A549 treated with AZD2906 at 1 μM for 4 hours (cell line): ENCODE data around the gene URAD. TPM values are rescaled to one million over a fixed set of nuclear protein-coding genes. Genes with fewer than 3 reads are reported as not detected.

Experiments used
- total RNA-seq: library from RNA; stranded (reverse); fragments of 200-300 nt; extraction: Qiagen RNA extraction; gene quantifications from 5 replicates; pipeline ENCODE4 v1.2.3, GENCODE V29; 2022

The URAD gene
- total RNA-seq = not detected in 5 replicates

GRCh38 chr13:27988520-27988919 is at the start of gene URAD:
URAD (minus strand) TSS chr13:27988693; CDS start chr13:27988637, 56 bp downstream.

GRCh38 chr13:27969082-27969865 is 19.2 kb downstream of the URAD start, which contains the start of gene CDX2:
CDX2 (minus strand) TSS chr13:27969315; CDS start chr13:27969006, 309 bp downstream.

Other genes with a start within 250 kb of the URAD start
- gene GSX1, start 196.2 kb downstream of the URAD start, total RNA-seq = not detected in 5 replicates
- 0.03 to 0.12 TPM (median 0.06 TPM) in 5 replicates for gene PDX1, start 68.7 kb downstream of the URAD start, total RNA-seq
- gene CDX2, start 19.4 kb downstream of the URAD start, total RNA-seq = 0.64 to 1.1 TPM (median 0.76 TPM) in 5 replicates
- not detected in 5 replicates for gene FLT3, start 111.9 kb upstream of the URAD start, total RNA-seq
- gene PAN3, start 149.9 kb upstream of the URAD start, total RNA-seq = 6.2 to 7.9 TPM (median 7.5 TPM) in 5 replicates